SK-N-SH (cell line): ENCODE results near the gene HOMER2. TPM values are rescaled to one million over a fixed set of nuclear protein-coding genes. Genes with fewer than 3 reads are reported as not detected.
"Not testable (repeated sequence)": the region's sequence is repeated elsewhere in the genome, so short reads cannot be mapped to it uniquely, and the experiment has no call there.

Experiments
- CTCF ChIA-PET: fragments of 300-600, 350-600 bp; formaldehyde crosslinking; extraction: SDS; loops from one replicate; lab custom pipeline; 2021; lab: Yijun Ruan, JAX
- POLR2A ChIA-PET: fragments of 350-600 bp; sonication (Branson Sonifier 250); formaldehyde crosslinking; extraction: SDS; loops from one replicate; lab custom pipeline; 2020; ENCODE audit warnings: antibody characterized with exemption, inconsistent platforms; lab: Yijun Ruan, JAX
- DNase-seq: peaks from one replicate; pipeline ENCODE4 v3.0.0; 2012
- H2AFZ ChIP-seq: fragments of 200-600 bp; sonication (generic); 2 replicates; pipeline ENCODE4 v1.8.1; 2016; ENCODE audit warnings: antibody characterized with exemption, mild to moderate bottlenecking, low read depth
- H3F3A ChIP-seq: fragments of 200-600 bp; sonication (generic); replicated peaks from 2 replicates; pipeline ENCODE3; 2016; ENCODE audit warnings: antibody characterized with exemption, mild to moderate bottlenecking; ENCODE audit not compliant: insufficient read depth
- H3K27ac ChIP-seq, 2 experiments: fragments of 200-500 bp in 1 of 2; fragments of 200-600 bp in 1 of 2; sonication (Bioruptor generic) in 1 of 2; sonication (generic), shearing (Covaris generic) in 1 of 2; 2 replicates each; pipeline versions ENCODE4 v1.5.1 to v1.6.1; 2014 to 2016; ENCODE audit warnings: low read depth in 2 of 2, inconsistent platforms in 1 of 2, low read length in 1 of 2, mild to moderate bottlenecking in 1 of 2, mixed read lengths in 1 of 2
- H3K27me3 ChIP-seq: fragments of 200-600 bp; sonication (generic), shearing (Covaris generic); 2 replicates; pipeline ENCODE4 v1.6.1; 2016; ENCODE audit warnings: mixed run types; ENCODE audit not compliant: insufficient read depth
- H3K36me3 ChIP-seq, 2 experiments: fragments of 200-500 bp in 1 of 2; fragments of 200-600 bp in 1 of 2; sonication (Bioruptor generic) in 1 of 2; sonication (generic) in 1 of 2; replicated peaks in 1 of 2; 2 replicates each; pipeline versions ENCODE3 to v1.5.1; 2014 to 2016; ENCODE audit warnings: low read length in 1 of 2, mild to moderate bottlenecking in 1 of 2; ENCODE audit not compliant: insufficient read depth in 2 of 2, control insufficient read depth in 1 of 2
- H3K4me1 ChIP-seq, 2 experiments: fragments of 200-500 bp in 1 of 2; fragments of 200-600 bp in 1 of 2; sonication (Bioruptor generic) in 1 of 2; sonication (generic), shearing (Covaris generic) in 1 of 2; 2 replicates each; pipeline versions ENCODE4 v1.5.1 to v1.6.1; 2014 to 2016; ENCODE audit warnings: low read depth in 1 of 2, low read length in 1 of 2, mixed run types in 1 of 2; ENCODE audit not compliant: insufficient read depth in 2 of 2, control insufficient read depth in 1 of 2
- H3K4me2 ChIP-seq: fragments of 200-600 bp; sonication (generic), shearing (Covaris generic); 2 replicates; pipeline ENCODE4 v1.6.1; 2017; ENCODE audit warnings: mixed run types
- H3K4me3 ChIP-seq, 2 experiments: fragments of 200-500 bp in 1 of 2; fragments of 200-600 bp in 1 of 2; sonication (Bioruptor generic) in 1 of 2; sonication (generic), shearing (Covaris generic) in 1 of 2; 2 replicates each; pipeline versions ENCODE4 v1.5.1 to v1.8.1; 2014 to 2016; ENCODE audit warnings: low read depth in 2 of 2, inconsistent platforms in 1 of 2, low read length in 1 of 2, mild to moderate bottlenecking in 1 of 2, mixed read lengths in 1 of 2, moderate library complexity in 1 of 2
- H3K79me2 ChIP-seq: fragments of 200-600 bp; sonication (generic); 2 replicates; pipeline ENCODE4 v1.8.1; 2017; ENCODE audit warnings: mild to moderate bottlenecking; ENCODE audit not compliant: insufficient read depth
- H3K9ac ChIP-seq: fragments of 200-600 bp; sonication (generic); 2 replicates; pipeline ENCODE4 v1.6.1; 2017; ENCODE audit warnings: mixed run types
- H3K9me2 ChIP-seq: fragments of 200-600 bp; sonication (generic); 2 replicates; pipeline ENCODE4 v1.6.1; 2017; ENCODE audit warnings: mixed run types
- H3K9me3 ChIP-seq: fragments of 200-600 bp; sonication (generic); 2 replicates; pipeline ENCODE4 v1.6.1; 2017; ENCODE audit warnings: mixed run types, mild to moderate bottlenecking, moderate library complexity
- H4K20me1 ChIP-seq: fragments of 200-600 bp; sonication (generic); 2 replicates; pipeline ENCODE4 v1.6.1; 2017; ENCODE audit warnings: mild to moderate bottlenecking, mixed run types; ENCODE audit not compliant: insufficient read depth
- CHD2 ChIP-seq: fragments of 150-350 bp; IDR thresholded peaks from 2 replicates; pipeline ENCODE4 v1.6.1; 2018; ENCODE audit warnings: low read length; ENCODE audit not compliant: partially characterized antibody
- CTCF ChIP-seq: fragments of 200-600 bp; sonication (generic); IDR thresholded peaks from 2 replicates; pipeline ENCODE4 v1.6.1; 2017; ENCODE audit warnings: antibody characterized with exemption, mild to moderate bottlenecking, moderate library complexity
- EP300 ChIP-seq, 2 experiments: IDR thresholded peaks; 2 replicates each; pipeline versions ENCODE4 v1.4.0 to v1.6.1; 2012; ENCODE audit warnings: borderline replicate concordance in 1 of 2, low read depth in 1 of 2, low read length in 1 of 2
- EZH2phosphoT487 ChIP-seq: fragments of 200-600 bp; sonication (generic); IDR thresholded peaks from 2 replicates; pipeline ENCODE4 v1.6.1; 2017; ENCODE audit warnings: low read depth, mixed run types, mild to moderate bottlenecking, antibody characterized with exemption, moderate library complexity, borderline replicate concordance
- FOSL2 ChIP-seq: IDR thresholded peaks from 2 replicates; pipeline ENCODE4 v1.4.0; 2012; ENCODE audit warnings: low read depth, mild to moderate bottlenecking, moderate library complexity, borderline replicate concordance
- FOXJ3 ChIP-seq: sonication (generic); formaldehyde crosslinking; IDR thresholded peaks from 2 replicates; pipeline ENCODE4 v1.5.1; 2020; ENCODE audit warnings: mild to moderate bottlenecking, missing genetic modification reagents
- FOXM1 ChIP-seq: IDR thresholded peaks from 2 replicates; pipeline ENCODE4 v1.4.0; 2012; ENCODE audit warnings: low read depth, mild to moderate bottlenecking
- GATA2 ChIP-seq: sonication (generic); formaldehyde crosslinking; IDR thresholded peaks from 2 replicates; pipeline ENCODE4 v1.5.0; 2020; ENCODE audit warnings: mild to moderate bottlenecking, missing genetic modification reagents
- MAX ChIP-seq: IDR thresholded peaks from 2 replicates; pipeline ENCODE4 v1.4.0; 2012; ENCODE audit warnings: low read depth
- MXI1 ChIP-seq: IDR thresholded peaks from 2 replicates; pipeline ENCODE4 v1.6.1; 2012; ENCODE audit warnings: mild to moderate bottlenecking, low read depth, low read length, improper control_type of control experiment
- RCOR1 ChIP-seq: fragments of 150-350 bp; IDR thresholded peaks from 2 replicates; pipeline ENCODE4 v1.6.1; 2017; ENCODE audit warnings: antibody characterized with exemption, low read length
- USF1 ChIP-seq: IDR thresholded peaks from 2 replicates; pipeline ENCODE4 v1.4.0; 2012; ENCODE audit warnings: low read depth, borderline replicate concordance
- YY1 ChIP-seq: IDR thresholded peaks from 2 replicates; pipeline ENCODE4 v1.4.0; 2012; ENCODE audit warnings: low read depth, mild to moderate bottlenecking
- WGBS: methylation state at CpG from one replicate; pipeline ENCODE4 v1.1.6; 2017; ENCODE audit warnings: low lambda C conversion rate; 5-methylcytosine and 5-hydroxymethylcytosine counted together
- polyA plus RNA-seq, 3 experiments: library from polyadenylated mRNA; depleted of rRNA; stranded (reverse); fragments of >200 nt; gene quantifications; 2 replicates each; pipeline ENCODE4 v1.2.3, GENCODE V29; 2012

HOMER2 gene
- polyA plus RNA-seq, 1 of the 3 experiments (the other 2 are of a cell fraction), result 7.3 TPM

- no peak overlapping the region for H2AFZ ChIP-seq
- POLR2A ChIA-PET, result no interaction called here
Measured at GRCh38 chr15:82898961-82899360, 53.6 kb downstream of the HOMER2 start.

GRCh38 chr15:82895983-82896382, 56.5 kb downstream of the HOMER2 start:
- no peak for DNase-seq
- CTCF ChIA-PET, result interaction anchor here (1.1 kb wide), 1 partner anchor 90 kb away, joined by 4 read pairs; the partner anchor contains the start of gene RAMAC
- 82% methylated on average over 5 of the region's 5 CpGs for WGBS

More at GRCh38 chr15:82898961-82899360, 53.6 kb downstream of the HOMER2 start:
- no peaks in the 10 kb centered on the region for H3K79me2 ChIP-seq
- H3K9ac ChIP-seq, result no peak overlapping the region
- no peaks in the 10 kb centered on the region for H3K9me3 ChIP-seq
- no peaks in the 10 kb centered on the region for H4K20me1 ChIP-seq
- no peaks in the 10 kb centered on the region for H3K9me2 ChIP-seq
- no peak overlapping the region for H3K4me3 ChIP-seq
- DNase-seq, result no peak
- no peaks in the 10 kb centered on the region for H3K36me3 ChIP-seq
- H3K4me1 ChIP-seq, result peaks cover 0 to 27% of the 10 kb centered on the region in 2 experiments; a peak in 2 of 4 replicates
- H3K27ac ChIP-seq, result no peak overlapping the region
- H3F3A ChIP-seq, result no peaks in the 10 kb centered on the region
- H3K4me2 ChIP-seq, result no peak overlapping the region
- no peaks in the 10 kb centered on the region for H3K27me3 ChIP-seq
- CTCF ChIA-PET, result interaction anchor here (1.1 kb wide), 1 partner anchor 113 kb away, joined by 3 read pairs; the partner anchor contains the start of gene C15orf40
- WGBS, result 80% methylated on average over 2 of the region's 2 CpGs
- TF ChIP-seq FOXJ3 (CRISPR knock-in tag) (no peak), MAX (no peak), EZH2phosphoT487 (no peak), USF1 (no peak)

GRCh38 chr15:82894971-82895520, 57.5 kb downstream of the HOMER2 start:
- no peak overlapping the region for H3K4me3 ChIP-seq
- peak overlapping the region in 1 of 2 experiments; percentile 71; a peak in 2 of 4 replicates for H3K27ac ChIP-seq
- peaks cover 0 to 33% of the 10 kb centered on the region in 2 experiments; a peak in 2 of 4 replicates for H3K4me1 ChIP-seq
- CTCF ChIA-PET, result interaction anchor here (0.5 to 1.1 kb wide), 2 partner anchors 91 to 354 kb away, joined by 3 to 4 read pairs; partner anchors contain the start of gene RAMAC
- no peaks in the 10 kb centered on the region for H3K27me3 ChIP-seq
- H4K20me1 ChIP-seq, result no peaks in the 10 kb centered on the region
- no peaks in the 10 kb centered on the region for H3K9me2 ChIP-seq
- peak; percentile 72 for DNase-seq
- H3K4me2 ChIP-seq, result no peak overlapping the region
- no peaks in the 10 kb centered on the region for H3K79me2 ChIP-seq
- no peak overlapping the region for H2AFZ ChIP-seq
- POLR2A ChIA-PET, result no interaction called here
- 8% methylated on average over 4 of the region's 4 CpGs for WGBS
- no peak overlapping the region for H3K9ac ChIP-seq
- TF ChIP-seq CHD2, result peak; percentile 40
- no peak for TF ChIP-seq FOXM1
- no peak for TF ChIP-seq GATA2 (CRISPR knock-in tag)
- peak; percentile 77; the same call in 1 of the 2 replicates for TF ChIP-seq RCOR1
- peak; percentile 65; the same call in 1 of the 2 replicates for TF ChIP-seq MXI1
- TF ChIP-seq YY1, result no peak
- peak in 1 of 2 experiments; percentile 72; a peak in 1 of 4 replicates for TF ChIP-seq EP300 (IDR thresholded peaks at IDR 0.05; ENCODE audit: borderline replicate concordance in 1 of 2, low read depth in 1 of 2, low read length in 1 of 2)
- no peak for TF ChIP-seq CTCF
- no peaks in the 10 kb centered on the region for H3K9me3 ChIP-seq
- H3K36me3 ChIP-seq, result no peaks in the 10 kb centered on the region
- H3F3A ChIP-seq, result no peaks in the 10 kb centered on the region

More at GRCh38 chr15:82895983-82896382, 56.5 kb downstream of the HOMER2 start:
- Histone ChIP-seq H2AFZ (no peak overlapping the region), H3K27me3 (no peaks in the 10 kb centered on the region), H3K9me3 (no peaks in the 10 kb centered on the region), H3K9ac (no peak overlapping the region), H3K79me2 (no peaks in the 10 kb centered on the region), H3K4me2 (no peak overlapping the region), H3K36me3 (no peaks in the 10 kb centered on the region), H3F3A (no peaks in the 10 kb centered on the region), H3K27ac (no peak overlapping the region; a peak in 2 of 4 replicates), H4K20me1 (no peaks in the 10 kb centered on the region), H3K4me1 (peaks cover 0 to 27% of the 10 kb centered on the region in 2 experiments; a peak in 2 of 4 replicates), H3K4me3 (no peak overlapping the region), H3K9me2 (no peaks in the 10 kb centered on the region)
- POLR2A ChIA-PET, result interaction anchor here (0.8 kb wide), 1 partner anchor 75 kb away, joined by 3 read pairs; no protein-coding TSS in a partner anchor
- TF ChIP-seq FOSL2 (no peak), CHD2 (no peak), RCOR1 (no peak)

GRCh38 chr15:82893473-82893872, 59.0 kb downstream of the HOMER2 start:
- H3K9ac ChIP-seq, DNase-seq, H3K36me3 ChIP-seq, H3K9me2 ChIP-seq, H2AFZ ChIP-seq, H3F3A ChIP-seq, H3K9me3 ChIP-seq, H3K27ac ChIP-seq, H4K20me1 ChIP-seq, H3K27me3 ChIP-seq, H3K4me3 ChIP-seq, H3K4me2 ChIP-seq, POLR2A ChIA-PET, CTCF ChIA-PET, H3K79me2 ChIP-seq: not testable (repeated sequence)
- peaks cover 0 to 28% of the 10 kb centered on the region in 2 experiments; a peak in 2 of 4 replicates for H3K4me1 ChIP-seq
- WGBS, result 93% methylated on average over 12 of the region's 12 CpGs
